Neural progenitor cell (in vitro differentiated cells): ENCODE measurements around the gene MSI2.

Experiments used
- CTCF ChIP-seq: fragments of 200-600 bp; sonication (generic); IDR thresholded peaks from 2 replicates; pipeline ENCODE4 v1.5.1; 2017; ENCODE audit warnings: antibody characterized with exemption, mild to moderate bottlenecking
- EZH2 ChIP-seq: fragments of 200-600 bp; sonication (generic); IDR thresholded peaks from 2 replicates; pipeline ENCODE4 v1.6.1; 2017; ENCODE audit warnings: antibody characterized with exemption, mild to moderate bottlenecking, moderate library complexity
- EZH2phosphoT487 ChIP-seq: fragments of 200-600 bp; sonication (generic); IDR thresholded peaks from 2 replicates; pipeline ENCODE4 v1.6.1; 2017; ENCODE audit warnings: antibody characterized with exemption

- no peak for TF ChIP-seq CTCF
- no peak for TF ChIP-seq EZH2phosphoT487
- TF ChIP-seq EZH2 = no peak
Measured at GRCh38 chr17:57505841-57506773, 249.8 kb downstream of the MSI2 start.
